ENCODE data around the gene UST. TPM values are rescaled to one million over a fixed set of nuclear protein-coding genes. Genes with fewer than 3 reads are reported as not detected.

The UST gene
- total RNA-seq, 1 experiment from 2014 or later = 3.9 TPM

- Histone ChIP-seq H3K27ac (ENCODE audit: low read length) (no peak overlapping the region), H3F3A (ENCODE audit: low read length, unreplicated experiment) (peaks cover 4% of the 10 kb centered on the region), H3K4me3 (ENCODE audit: low read length) (no peak overlapping the region), H4K20me1 (ENCODE audit: low read length) (no peaks in the 10 kb centered on the region), H3K4me1 (ENCODE audit: insufficient read depth, low read length) (peaks cover 11% of the 10 kb centered on the region), H3K9ac (ENCODE audit: low read length) (no peak overlapping the region), H2AFZ (ENCODE audit: low read length) (no peak overlapping the region), H3K9me3 (ENCODE audit: low read length) (no peaks in the 10 kb centered on the region), H3K79me2 (ENCODE audit: low read length) (no peaks in the 10 kb centered on the region), H3K4me2 (ENCODE audit: low read length) (no peak overlapping the region), H3K36me3 (ENCODE audit: low read depth, low read length) (no peaks in the 10 kb centered on the region), H3K27me3 (ENCODE audit: low read length) (no peaks in the 10 kb centered on the region), H3K9me2 (replicated peaks; ENCODE audit: low read length) (no peaks in the 10 kb centered on the region)
- POLR2A ChIA-PET (ENCODE audit: unreplicated experiment) = no interaction called here
- intact Hi-C loops (cut with micrococcal nuclease) = no loop called here
- no peak for DNase-seq
- ATAC-seq = no peak
- CTCF ChIA-PET = no interaction called here
- TF ChIP-seq CTCF (conservative IDR thresholded peaks at IDR 0.05; ENCODE audit: low read depth, low read length) (no peak), EZH2phosphoT487 (IDR thresholded peaks at IDR 0.05; ENCODE audit: borderline replicate concordance, low read length) (no peak), EZH2 (IDR thresholded peaks at IDR 0.05; ENCODE audit: low read length, unreplicated experiment) (no peak)
- BruUV-seq (replicated peaks) = no TSS peak
Observed at GRCh38 chr6:148984531-148985056, 237.8 kb downstream of the UST start.

- TF ChIP-seq CTCF (conservative IDR thresholded peaks at IDR 0.05; ENCODE audit: low read depth, low read length) = no peak
- TF ChIP-seq EZH2 (IDR thresholded peaks at IDR 0.05; ENCODE audit: low read length, unreplicated experiment) = no peak
- no peak overlapping the region for H3K4me2 ChIP-seq (ENCODE audit: low read length)
- DNase-seq (no peak), ATAC-seq (no peak)
- intact Hi-C loops (cut with micrococcal nuclease) = no loop called here
- H3K27ac ChIP-seq (ENCODE audit: low read length) = no peak overlapping the region
- peaks cover 4% of the 10 kb centered on the region for H3F3A ChIP-seq (ENCODE audit: low read length, unreplicated experiment)
- H3K9me2 ChIP-seq (replicated peaks; ENCODE audit: low read length) = no peaks in the 10 kb centered on the region
- no peak overlapping the region for H3K4me3 ChIP-seq (ENCODE audit: low read length)
- ChIA-PET POLR2A (ENCODE audit: unreplicated experiment) (no interaction called here), CTCF (no interaction called here)
- H4K20me1 ChIP-seq (ENCODE audit: low read length) = no peaks in the 10 kb centered on the region
- no peak overlapping the region for H3K9ac ChIP-seq (ENCODE audit: low read length)
- no peaks in the 10 kb centered on the region for H3K79me2 ChIP-seq (ENCODE audit: low read length)
- BruUV-seq (replicated peaks) = no TSS peak
- H3K36me3 ChIP-seq (ENCODE audit: low read depth, low read length) = no peaks in the 10 kb centered on the region
- no peak overlapping the region for H2AFZ ChIP-seq (ENCODE audit: low read length)
- H3K4me1 ChIP-seq (ENCODE audit: insufficient read depth, low read length) = peaks cover 11% of the 10 kb centered on the region
- no peaks in the 10 kb centered on the region for H3K9me3 ChIP-seq (ENCODE audit: low read length)
- no peaks in the 10 kb centered on the region for H3K27me3 ChIP-seq (ENCODE audit: low read length)
Observed at GRCh38 chr6:148985499-148985898, 238.7 kb downstream of the UST start.

GRCh38 chr6:148986608-148987007, 239.8 kb downstream of the UST start:
- Histone ChIP-seq H3K79me2 (ENCODE audit: low read length) (no peaks in the 10 kb centered on the region), H3K36me3 (ENCODE audit: low read depth, low read length) (no peaks in the 10 kb centered on the region), H3K9me2 (replicated peaks; ENCODE audit: low read length) (no peaks in the 10 kb centered on the region), H4K20me1 (ENCODE audit: low read length) (no peaks in the 10 kb centered on the region), H3K9ac (ENCODE audit: low read length) (no peak overlapping the region), H2AFZ (ENCODE audit: low read length) (no peak overlapping the region), H3K9me3 (ENCODE audit: low read length) (no peaks in the 10 kb centered on the region), H3K4me1 (ENCODE audit: insufficient read depth, low read length) (peaks cover 3% of the 10 kb centered on the region), H3K4me2 (ENCODE audit: low read length) (no peak overlapping the region), H3K27ac (ENCODE audit: low read length) (no peak overlapping the region), H3F3A (ENCODE audit: low read length, unreplicated experiment) (peaks cover under 1% of the 10 kb centered on the region), H3K27me3 (ENCODE audit: low read length) (no peaks in the 10 kb centered on the region), H3K4me3 (ENCODE audit: low read length) (no peak overlapping the region)
- ChIA-PET CTCF (no interaction called here), POLR2A (ENCODE audit: unreplicated experiment) (no interaction called here)
- ATAC-seq (no peak), DNase-seq (no peak)
- intact Hi-C loops (cut with micrococcal nuclease) = no loop called here
- TF ChIP-seq EZH2 (IDR thresholded peaks at IDR 0.05; ENCODE audit: low read length, unreplicated experiment) = no peak
- TF ChIP-seq CTCF (conservative IDR thresholded peaks at IDR 0.05; ENCODE audit: low read depth, low read length) = no peak
- no peak for TF ChIP-seq EZH2phosphoT487 (IDR thresholded peaks at IDR 0.05; ENCODE audit: borderline replicate concordance, low read length)
- BruUV-seq (replicated peaks) = no TSS peak
